Endothelial cell of umbilical vein (primary cell): ENCODE measurements around the gene CTU2.

Experiments used
- EZH2 ChIP-seq: IDR thresholded peaks from 2 replicates; pipeline ENCODE4 v1.6.1; 2012; ENCODE audit warnings: borderline replicate concordance, low read depth, mild to moderate bottlenecking, moderate library complexity, low read length, inconsistent platforms; ENCODE audit not compliant: severe bottlenecking
- JUN ChIP-seq: IDR thresholded peaks from 2 replicates; pipeline ENCODE4 v1.6.1; 2011; ENCODE audit warnings: borderline replicate concordance, low read depth; ENCODE audit not compliant: insufficient read length, insufficient read depth
- POLR2A ChIP-seq: IDR thresholded peaks from 2 replicates; pipeline ENCODE4 v1.6.1; 2012; ENCODE audit warnings: low read depth, mild to moderate bottlenecking, control low read depth, low read length
- POLR2AphosphoS5 ChIP-seq: IDR thresholded peaks from 2 replicates; pipeline ENCODE4 v1.6.1; 2012; ENCODE audit warnings: low read depth, mild to moderate bottlenecking, control low read depth, low read length, moderate library complexity; ENCODE audit not compliant: insufficient read depth
- TF ChIP-seq, protein P1 (sequence below), 2 donors: IDR thresholded peaks; 1 replicate in 1 of 2; 2 replicates in 1 of 2; pipeline ENCODE4 v1.5.1; 2011; ENCODE audit warnings: low read length in 2 of 2, mild to moderate bottlenecking in 2 of 2, moderate library complexity in 2 of 2, control low read depth in 1 of 2, inconsistent platforms in 1 of 2, low read depth in 1 of 2; ENCODE audit not compliant: insufficient read depth in 1 of 2; ENCODE audit errors: extremely low read depth in 1 of 2
- TF ChIP-seq, protein P2 (sequence below): IDR thresholded peaks from 2 replicates; pipeline ENCODE4 v1.6.1; 2011; ENCODE audit not compliant: insufficient read depth, insufficient read length

DNA sequence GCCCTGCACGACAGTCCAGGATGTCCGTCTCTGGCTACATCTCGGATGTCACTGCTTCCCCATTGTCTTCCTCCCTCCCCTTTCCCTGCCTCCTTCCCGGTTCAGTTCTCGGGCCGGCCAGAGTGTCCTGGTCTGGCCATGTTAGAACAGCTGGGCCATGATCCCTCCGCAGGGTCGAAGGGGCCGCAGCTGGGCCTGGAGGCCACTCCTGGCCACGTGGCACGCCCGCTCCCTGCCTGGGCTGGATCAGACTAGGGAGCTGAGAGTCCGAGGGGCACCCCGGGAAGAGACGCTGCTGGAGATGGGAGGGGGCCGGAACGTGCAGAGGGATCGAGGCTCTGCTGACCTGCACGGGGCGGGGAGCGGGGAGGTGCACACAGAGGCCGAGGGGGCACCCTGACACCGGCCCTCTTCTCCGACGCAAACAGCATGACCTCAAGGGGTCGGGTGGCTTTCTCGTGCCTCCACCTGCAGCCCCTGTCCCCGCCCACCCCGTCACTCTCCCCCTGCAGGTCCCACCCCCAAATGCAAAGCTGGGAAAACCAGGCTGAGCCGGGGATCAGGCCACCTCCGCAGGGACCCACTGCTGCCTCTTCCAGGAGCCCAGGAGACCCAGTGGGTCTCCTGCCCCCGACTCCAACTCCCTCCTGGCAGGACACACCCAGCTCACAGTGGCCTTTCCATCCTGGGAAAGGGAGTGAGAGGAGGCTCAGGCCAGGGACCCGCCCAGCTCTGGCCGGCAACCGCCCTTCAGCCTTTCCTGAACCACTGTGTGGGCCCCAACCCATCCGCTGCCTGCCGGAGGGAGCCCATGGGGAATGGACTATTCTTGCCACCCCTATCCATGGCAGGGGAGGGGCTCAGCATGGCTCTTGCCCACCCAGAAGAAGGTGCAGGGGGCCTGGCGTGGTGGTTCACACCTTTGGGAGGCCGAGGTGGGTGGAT lies 38.5 kb downstream of the CTU2 start:
- TF ChIP-seq, protein P1, sequence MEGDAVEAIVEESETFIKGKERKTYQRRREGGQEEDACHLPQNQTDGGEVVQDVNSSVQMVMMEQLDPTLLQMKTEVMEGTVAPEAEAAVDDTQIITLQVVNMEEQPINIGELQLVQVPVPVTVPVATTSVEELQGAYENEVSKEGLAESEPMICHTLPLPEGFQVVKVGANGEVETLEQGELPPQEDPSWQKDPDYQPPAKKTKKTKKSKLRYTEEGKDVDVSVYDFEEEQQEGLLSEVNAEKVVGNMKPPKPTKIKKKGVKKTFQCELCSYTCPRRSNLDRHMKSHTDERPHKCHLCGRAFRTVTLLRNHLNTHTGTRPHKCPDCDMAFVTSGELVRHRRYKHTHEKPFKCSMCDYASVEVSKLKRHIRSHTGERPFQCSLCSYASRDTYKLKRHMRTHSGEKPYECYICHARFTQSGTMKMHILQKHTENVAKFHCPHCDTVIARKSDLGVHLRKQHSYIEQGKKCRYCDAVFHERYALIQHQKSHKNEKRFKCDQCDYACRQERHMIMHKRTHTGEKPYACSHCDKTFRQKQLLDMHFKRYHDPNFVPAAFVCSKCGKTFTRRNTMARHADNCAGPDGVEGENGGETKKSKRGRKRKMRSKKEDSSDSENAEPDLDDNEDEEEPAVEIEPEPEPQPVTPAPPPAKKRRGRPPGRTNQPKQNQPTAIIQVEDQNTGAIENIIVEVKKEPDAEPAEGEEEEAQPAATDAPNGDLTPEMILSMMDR (IDR thresholded peaks at IDR 0.05; ENCODE audit: extremely low read depth in 1 of 2, insufficient read depth in 1 of 2, low read depth in 1 of 2, low read length in 2 of 2): no peak
- TF ChIP-seq, protein P2, sequence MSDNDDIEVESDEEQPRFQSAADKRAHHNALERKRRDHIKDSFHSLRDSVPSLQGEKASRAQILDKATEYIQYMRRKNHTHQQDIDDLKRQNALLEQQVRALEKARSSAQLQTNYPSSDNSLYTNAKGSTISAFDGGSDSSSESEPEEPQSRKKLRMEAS: no peak
- no peak for TF ChIP-seq POLR2A
- TF ChIP-seq JUN: no peak
- TF ChIP-seq EZH2: no peak
- no peak for TF ChIP-seq POLR2AphosphoS5
